ENCODE data around the gene ENOX1.

- TF ChIP-seq, protein P1, sequence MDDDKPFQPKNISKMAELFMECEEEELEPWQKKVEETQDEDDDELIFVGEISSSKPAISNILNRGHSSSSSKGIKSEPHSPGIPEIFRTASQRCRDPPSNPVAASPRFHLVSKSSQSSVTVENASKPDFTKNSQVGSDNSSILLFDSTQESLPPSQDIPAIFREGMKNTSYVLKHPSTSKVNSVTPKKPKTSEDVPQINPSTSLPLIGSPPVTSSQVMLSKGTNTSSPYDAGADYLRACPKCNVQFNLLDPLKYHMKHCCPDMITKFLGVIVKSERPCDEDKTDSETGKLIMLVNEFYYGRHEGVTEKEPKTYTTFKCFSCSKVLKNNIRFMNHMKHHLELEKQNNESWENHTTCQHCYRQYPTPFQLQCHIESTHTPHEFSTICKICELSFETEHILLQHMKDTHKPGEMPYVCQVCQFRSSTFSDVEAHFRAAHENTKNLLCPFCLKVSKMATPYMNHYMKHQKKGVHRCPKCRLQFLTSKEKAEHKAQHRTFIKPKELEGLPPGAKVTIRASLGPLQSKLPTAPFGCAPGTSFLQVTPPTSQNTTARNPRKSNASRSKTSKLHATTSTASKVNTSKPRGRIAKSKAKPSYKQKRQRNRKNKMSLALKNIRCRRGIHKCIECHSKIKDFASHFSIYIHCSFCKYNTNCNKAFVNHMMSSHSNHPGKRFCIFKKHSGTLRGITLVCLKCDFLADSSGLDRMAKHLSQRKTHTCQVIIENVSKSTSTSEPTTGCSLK (tag by site-specific recombination; IDR thresholded peaks at IDR 0.05), result no peak
- TF ChIP-seq PRDM1 (tag by site-specific recombination; IDR thresholded peaks at IDR 0.05), result no peak
- TF ChIP-seq GLI4 (tag by site-specific recombination; IDR thresholded peaks at IDR 0.05), result no peak
- TF ChIP-seq MEIS1 (CRISPR knock-in tag; IDR thresholded peaks at IDR 0.05; ENCODE audit: borderline replicate concordance), result no peak
- TF ChIP-seq CTCF (tag by site-specific recombination; IDR thresholded peaks at IDR 0.05), result no peak
- no peak for TF ChIP-seq TCF7L2 (IDR thresholded peaks at IDR 0.05; ENCODE audit: borderline replicate concordance, low read depth, low read length)
- TF ChIP-seq ATF2 (tag by site-specific recombination; IDR thresholded peaks at IDR 0.05; ENCODE audit: low read depth), result no peak
- no peak for TF ChIP-seq ZNF449 (tag by site-specific recombination; IDR thresholded peaks at IDR 0.05)
- TF ChIP-seq, protein P2, sequence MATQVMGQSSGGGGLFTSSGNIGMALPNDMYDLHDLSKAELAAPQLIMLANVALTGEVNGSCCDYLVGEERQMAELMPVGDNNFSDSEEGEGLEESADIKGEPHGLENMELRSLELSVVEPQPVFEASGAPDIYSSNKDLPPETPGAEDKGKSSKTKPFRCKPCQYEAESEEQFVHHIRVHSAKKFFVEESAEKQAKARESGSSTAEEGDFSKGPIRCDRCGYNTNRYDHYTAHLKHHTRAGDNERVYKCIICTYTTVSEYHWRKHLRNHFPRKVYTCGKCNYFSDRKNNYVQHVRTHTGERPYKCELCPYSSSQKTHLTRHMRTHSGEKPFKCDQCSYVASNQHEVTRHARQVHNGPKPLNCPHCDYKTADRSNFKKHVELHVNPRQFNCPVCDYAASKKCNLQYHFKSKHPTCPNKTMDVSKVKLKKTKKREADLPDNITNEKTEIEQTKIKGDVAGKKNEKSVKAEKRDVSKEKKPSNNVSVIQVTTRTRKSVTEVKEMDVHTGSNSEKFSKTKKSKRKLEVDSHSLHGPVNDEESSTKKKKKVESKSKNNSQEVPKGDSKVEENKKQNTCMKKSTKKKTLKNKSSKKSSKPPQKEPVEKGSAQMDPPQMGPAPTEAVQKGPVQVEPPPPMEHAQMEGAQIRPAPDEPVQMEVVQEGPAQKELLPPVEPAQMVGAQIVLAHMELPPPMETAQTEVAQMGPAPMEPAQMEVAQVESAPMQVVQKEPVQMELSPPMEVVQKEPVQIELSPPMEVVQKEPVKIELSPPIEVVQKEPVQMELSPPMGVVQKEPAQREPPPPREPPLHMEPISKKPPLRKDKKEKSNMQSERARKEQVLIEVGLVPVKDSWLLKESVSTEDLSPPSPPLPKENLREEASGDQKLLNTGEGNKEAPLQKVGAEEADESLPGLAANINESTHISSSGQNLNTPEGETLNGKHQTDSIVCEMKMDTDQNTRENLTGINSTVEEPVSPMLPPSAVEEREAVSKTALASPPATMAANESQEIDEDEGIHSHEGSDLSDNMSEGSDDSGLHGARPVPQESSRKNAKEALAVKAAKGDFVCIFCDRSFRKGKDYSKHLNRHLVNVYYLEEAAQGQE (tag by site-specific recombination; IDR thresholded peaks at IDR 0.05), result no peak
These were observed 1.2 kb upstream of the ENOX1 start for GRCh38 chr13:43787997-43788396.

All from HEK293 (cell line).